ENCODE measurements around the gene RND3.

The RND3 gene

DNA sequence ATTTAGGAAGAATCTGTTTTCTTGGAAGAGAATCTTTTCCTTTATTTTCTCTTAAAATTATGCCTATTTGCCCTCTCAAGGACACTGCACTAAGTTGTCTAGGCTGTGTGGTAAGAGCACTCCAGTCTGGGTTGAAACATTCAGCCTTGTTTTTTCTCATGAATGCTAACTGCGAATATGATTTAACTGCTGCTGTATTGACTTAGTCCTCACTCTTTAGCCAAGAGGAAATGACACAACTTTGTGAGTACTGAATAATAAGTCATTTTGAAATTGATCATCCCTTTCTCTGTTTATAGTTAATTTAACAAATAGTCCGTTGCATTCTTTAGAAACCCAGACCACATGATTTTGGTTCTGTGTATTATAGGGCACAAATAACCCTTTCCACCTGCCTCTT lies 4.5 kb upstream of the RND3 start:
- no peak for DNase-seq (ENCODE audit: low read depth)

DNA sequence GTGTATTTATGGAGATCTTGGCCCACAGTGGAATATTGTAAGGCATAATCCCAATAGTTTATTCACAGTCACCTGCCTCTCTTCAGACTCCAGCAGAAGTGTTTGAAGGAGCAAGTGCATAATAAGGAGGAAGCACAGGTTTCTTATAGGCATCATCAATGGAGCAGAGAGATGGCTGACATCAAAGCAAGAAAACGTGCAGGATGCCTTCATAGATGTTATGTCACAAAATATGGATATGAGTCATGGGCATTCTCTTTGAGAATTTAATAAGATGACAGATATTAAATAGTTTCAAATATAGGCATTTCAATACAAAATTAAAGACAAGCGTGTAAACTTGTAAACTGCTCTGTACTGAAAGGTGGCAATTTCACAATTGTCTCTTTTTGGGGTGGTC lies 4.0 kb upstream of the RND3 start:
- no peak for DNase-seq (ENCODE audit: low read depth)

DNA sequence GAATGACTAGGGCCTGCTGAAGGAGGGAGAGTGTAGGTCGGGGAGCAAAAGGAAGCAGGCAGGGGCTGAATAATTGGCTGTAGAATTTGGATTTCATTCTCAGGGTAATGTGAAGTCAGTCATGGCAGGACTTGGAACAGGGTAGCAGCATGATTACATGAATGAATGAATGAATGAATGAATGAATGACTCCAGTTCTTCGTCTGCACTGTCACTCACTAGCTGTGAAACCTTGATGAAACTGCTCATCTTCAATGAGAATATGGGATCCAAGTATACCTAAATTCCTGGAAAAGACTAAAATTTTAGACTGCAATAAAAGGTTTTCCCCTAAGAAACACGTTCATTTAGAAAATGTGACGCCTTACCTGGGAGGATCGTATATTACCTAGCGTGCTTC lies 3.0 kb upstream of the RND3 start:
- no peak for DNase-seq (ENCODE audit: low read depth)

GRCh38 chr2:150486539-150487484 lies 655 bp downstream of the RND3 start:
- no peak for DNase-seq (ENCODE audit: low read depth)

DNA sequence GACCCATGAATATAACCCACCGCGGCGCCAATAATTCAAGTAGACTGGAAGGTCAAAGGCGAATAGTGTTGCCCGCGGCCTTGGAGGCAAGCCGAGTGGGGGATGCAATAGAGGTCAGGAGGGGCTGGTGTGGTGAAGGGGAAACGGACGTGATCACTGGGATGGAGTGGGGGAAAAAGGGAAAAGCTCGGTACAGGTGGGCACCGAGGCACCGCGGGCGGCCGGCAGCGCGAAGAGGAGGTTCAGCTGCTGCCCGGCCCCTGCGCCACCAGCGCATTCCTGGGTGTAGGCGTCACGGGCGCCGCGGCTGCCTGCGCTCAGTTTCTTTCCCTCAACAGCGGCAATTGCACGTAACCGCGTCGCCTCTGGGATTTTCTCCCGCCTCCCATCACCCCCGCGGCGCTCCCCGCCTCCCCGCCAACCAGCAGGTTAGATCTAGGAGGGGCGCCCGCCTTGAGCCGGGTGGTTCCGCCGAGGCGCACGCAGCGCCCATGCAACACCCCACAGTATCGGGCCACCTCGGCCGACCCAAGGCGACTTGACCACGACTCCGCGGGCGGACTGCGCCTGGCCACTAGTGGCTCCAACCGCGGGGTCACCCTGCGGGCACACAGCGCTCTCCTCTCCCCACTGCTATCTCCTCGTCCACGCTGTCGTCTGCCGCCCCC lies 1.5 kb downstream of the RND3 start:
- DNase-seq (ENCODE audit: low read depth), result no peak

DNA sequence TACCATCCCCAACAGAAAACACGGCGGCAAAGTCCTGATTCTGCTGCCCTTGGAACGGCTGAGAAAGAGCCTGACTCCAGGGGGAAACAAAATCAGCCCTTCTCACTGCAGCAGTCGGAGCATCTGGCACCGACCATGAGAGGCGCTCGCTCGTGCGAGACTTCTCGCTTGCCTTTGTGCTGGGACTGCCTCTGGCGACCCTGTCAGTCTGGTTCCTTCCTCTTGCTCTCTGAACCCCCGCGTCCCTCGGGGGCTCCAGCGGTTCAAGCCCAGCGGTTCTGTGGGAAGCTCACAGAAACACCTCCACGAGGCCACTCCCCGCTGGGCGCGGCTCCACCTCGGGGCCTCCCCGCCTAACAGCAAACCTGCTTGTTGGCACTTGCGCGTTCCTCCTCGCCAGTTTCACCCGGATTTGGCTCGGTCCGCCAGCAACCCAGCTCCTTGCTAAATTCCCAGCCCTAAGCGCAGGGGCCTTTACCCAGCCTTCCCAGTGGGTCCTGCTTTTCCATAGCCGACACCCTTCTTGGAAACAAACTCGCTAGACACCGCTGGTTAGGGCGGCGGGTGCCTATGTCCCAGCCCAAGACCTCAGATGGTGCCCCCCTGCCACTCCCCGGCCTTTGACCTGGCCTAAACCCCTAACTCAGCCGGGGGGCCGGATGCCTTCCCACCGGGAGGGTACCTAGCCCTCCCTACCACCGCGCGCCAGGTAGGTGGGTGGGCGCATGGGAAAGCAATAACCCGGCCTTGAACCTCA lies 2.2 kb downstream of the RND3 start:
- DNase-seq (ENCODE audit: low read depth), result no peak

DNA sequence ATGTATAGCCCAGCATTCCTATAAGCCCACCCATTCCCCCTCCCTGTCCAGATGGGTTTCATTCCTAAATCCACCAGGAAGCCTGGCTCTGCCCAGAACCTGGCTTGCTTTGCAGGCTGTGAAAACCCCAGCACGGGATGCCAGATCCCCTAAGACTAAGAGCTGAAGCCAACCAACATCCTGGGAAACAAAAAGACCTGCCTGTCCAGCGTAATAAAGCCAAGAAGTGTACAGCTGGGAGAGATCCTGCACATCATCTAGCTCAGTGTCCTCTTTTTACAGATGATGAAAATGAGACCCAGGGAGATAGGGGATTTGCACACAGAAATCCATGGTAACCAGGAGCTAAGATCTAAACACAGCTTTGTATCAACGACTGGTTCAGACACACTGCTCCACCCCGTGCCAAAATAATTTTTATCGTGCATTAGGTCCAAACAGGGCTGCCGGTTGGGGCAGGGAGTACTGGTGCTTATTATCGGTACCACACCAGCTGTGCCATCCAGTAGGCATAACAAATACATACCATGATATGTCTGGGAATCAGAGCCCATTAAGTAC lies 2.9 kb downstream of the RND3 start:
- DNase-seq (ENCODE audit: low read depth), result no peak

GRCh38 chr2:150484006-150484405 lies 3.5 kb downstream of the RND3 start:
- no peak for DNase-seq (ENCODE audit: low read depth)

GRCh38 chr2:150483532-150483931 lies 3.9 kb downstream of the RND3 start:
- DNase-seq (ENCODE audit: low read depth), result no peak

GRCh38 chr2:150482667-150483400 lies 4.6 kb downstream of the RND3 start:
- no peak for DNase-seq (ENCODE audit: low read depth)

- DNase-seq (ENCODE audit: low read depth), result no peak
These were observed 5.4 kb downstream of the RND3 start for GRCh38 chr2:150482111-150482510.

- DNase-seq (ENCODE audit: low read depth), result no peak
These were observed 6.3 kb downstream of the RND3 start for GRCh38 chr2:150480971-150481830.

DNA sequence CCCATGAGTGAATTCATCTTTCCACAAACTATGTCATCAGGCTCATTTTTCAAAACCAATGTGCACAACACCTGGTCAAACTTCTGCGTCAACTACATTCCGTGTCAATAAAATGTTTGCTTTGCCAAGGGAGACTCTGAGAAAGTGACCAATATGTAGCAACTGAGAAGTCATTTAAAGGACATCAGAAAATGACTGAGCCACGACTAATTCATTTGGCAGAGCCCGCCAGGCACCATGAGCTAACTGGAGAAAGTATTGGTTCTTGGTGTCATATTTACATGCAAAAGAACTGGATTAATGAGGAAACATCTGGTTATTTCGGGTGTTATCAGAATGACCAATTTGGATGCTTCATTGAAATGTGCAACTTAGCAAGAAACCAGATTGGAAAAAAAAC lies 7.2 kb downstream of the RND3 start:
- DNase-seq (ENCODE audit: low read depth), result no peak

DNA sequence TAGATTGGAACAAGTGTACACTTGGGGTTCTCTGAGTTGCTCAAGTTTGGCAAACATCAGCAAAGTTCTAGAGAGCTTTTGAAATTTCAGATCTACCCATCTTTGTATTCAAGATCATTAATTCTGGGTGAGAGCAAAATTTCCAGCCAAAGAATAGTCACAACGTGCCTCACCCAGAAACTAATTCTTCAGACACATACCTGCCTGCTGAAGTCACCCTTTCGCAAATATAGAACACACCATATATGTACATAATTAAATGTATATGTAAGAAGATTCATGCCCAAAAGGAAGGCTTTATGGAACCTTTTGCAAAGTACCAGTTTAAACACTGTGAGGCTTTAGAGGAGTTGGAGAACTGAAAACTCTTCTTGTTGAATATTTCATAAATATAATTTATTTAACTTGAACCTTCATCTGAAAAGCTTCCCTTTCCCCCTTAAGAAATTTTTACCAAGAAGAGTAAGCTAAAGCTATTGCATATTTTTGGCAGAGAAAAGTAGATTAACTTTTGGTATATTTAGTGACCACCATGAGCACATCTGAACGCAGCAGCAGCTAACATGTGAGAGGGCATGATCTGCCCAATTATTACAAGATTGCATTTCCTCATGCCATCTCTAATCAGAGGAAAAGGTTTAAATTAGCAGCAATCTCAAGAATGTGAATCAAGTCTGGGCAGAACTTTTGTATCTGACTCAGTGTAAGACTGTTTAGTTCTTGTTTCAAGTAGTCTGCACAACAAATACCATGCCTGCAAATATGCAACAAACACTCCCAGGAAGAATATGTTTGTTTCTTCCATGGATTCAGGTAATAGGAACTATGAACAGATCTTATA lies 8.2 kb downstream of the RND3 start:
- DNase-seq (ENCODE audit: low read depth), result no peak

DNA sequence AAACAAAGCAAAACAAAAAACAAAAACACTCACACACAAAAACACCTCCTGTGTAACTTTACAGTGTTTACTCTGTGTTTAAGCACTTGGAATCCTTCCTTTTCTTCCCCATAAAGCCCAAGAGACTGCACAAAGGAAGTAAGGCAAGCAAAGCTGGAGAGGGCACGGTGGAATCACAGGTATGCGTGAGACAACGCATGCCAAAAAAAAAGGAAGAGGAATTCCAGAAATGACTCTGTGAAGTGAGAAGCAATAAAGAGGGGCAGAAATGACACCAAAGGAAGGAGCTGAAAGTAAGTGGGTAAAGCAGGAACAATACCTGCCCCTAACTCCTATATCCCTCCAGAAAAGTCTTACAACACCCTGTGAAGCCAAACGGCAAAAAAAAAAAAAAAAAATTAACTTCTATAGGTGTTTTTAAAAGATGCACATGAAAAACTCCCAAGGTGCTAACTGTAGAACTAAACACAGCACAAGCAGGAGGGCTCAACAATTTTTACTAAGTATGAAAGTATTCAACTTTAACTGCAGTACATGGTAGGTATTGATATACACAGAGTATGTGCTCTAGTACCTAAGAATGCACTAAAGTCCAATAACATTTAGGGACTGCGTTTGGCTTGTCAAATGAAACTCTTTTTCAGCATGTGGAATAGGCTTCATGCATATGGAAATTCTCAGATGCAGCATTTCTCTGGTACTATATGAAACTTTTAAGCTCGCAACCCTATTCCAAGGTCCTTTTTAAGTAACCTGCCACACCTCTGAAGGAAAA lies 9.1 kb downstream of the RND3 start:
- no peak for DNase-seq (ENCODE audit: low read depth)

DNA sequence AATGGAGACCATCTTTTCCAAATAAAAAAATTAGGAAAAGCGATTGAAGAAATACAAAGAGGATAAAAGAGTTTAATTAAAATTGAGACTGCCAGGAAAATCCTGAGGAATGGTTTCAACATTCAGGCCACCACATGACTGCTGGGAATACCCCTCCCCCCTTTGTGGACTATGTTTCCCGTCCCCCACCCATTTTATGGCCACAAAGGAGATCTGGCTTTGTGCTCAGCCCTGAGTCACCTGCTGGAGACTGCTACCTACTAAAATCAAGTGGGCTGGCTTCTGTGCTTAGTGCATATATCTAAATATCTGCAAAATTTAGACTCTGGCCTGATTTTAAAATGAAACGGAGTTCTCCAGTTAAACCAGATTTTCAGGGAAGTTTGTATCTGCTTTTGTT lies 10.1 kb downstream of the RND3 start:
- DNase-seq (ENCODE audit: low read depth), result no peak

- no peak for DNase-seq (ENCODE audit: low read depth)
These were observed 10.6 kb downstream of the RND3 start for GRCh38 chr2:150476809-150477302.

DNA sequence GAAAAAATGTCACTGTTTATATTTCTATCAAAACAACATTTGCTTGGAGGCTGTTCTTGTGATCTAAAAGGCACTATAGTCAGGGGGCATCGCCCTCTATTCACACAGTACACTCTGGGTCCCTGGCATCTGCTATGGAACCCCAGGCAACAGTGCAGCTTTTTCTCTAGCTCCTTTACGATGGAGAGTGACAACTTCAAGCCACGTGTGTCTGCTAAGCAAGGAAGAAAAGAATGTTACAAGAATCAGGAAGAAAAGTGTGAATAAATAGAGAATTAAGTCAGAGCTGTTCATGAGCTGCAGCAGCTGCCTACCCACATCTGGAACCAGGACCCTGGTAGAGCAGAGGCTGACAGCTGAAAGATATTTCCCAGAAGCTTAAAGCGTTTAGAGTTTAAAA lies 11.2 kb downstream of the RND3 start:
- DNase-seq (ENCODE audit: low read depth), result no peak

Data from activated gamma-delta T cell treated with anti-CD3 and anti-CD28 coated beads, Interleukin-2, amount 50 U/mL, for 16 hours (primary cell).